GM18505 (cell line): ENCODE measurements around the gene DPYD.

Experiments used
- ATAC-seq: cut with Tn5 transposase; IDR thresholded peaks from one replicate; pipeline ENCODE4 v1.9.1; 2021; ENCODE audit not compliant: unreplicated experiment
- POLR2A ChIP-seq: IDR thresholded peaks from 4 replicates; pipeline ENCODE4 v1.6.1; 2011; ENCODE audit warnings: borderline replicate concordance; ENCODE audit not compliant: insufficient read depth, insufficient read length; ENCODE audit errors: extremely low read depth

The DPYD gene

GRCh38 chr1:97457446-97458089 is 463.3 kb downstream of the DPYD start:
- no peak for TF ChIP-seq POLR2A
- no peak for ATAC-seq

DNA sequence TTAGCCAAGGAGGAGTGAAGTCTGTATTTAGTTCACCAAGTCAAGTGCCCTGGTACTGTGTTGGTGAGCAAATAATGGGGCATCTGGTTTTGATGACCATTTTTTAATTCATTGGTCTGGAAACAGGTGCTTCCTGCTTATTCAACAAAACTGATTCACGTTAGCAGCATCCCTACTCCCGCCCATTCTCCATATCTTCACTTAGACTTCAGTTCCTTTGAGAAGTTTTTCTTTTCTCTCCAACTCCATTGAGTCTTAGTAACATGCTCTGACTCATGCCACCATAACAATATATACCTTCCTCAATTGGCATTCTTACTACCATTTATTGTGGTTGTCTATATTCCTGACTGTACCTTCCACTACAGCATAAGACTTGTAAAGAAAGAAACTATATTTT is 468.9 kb downstream of the DPYD start:
- no peak for ATAC-seq
- no peak for TF ChIP-seq POLR2A

DNA sequence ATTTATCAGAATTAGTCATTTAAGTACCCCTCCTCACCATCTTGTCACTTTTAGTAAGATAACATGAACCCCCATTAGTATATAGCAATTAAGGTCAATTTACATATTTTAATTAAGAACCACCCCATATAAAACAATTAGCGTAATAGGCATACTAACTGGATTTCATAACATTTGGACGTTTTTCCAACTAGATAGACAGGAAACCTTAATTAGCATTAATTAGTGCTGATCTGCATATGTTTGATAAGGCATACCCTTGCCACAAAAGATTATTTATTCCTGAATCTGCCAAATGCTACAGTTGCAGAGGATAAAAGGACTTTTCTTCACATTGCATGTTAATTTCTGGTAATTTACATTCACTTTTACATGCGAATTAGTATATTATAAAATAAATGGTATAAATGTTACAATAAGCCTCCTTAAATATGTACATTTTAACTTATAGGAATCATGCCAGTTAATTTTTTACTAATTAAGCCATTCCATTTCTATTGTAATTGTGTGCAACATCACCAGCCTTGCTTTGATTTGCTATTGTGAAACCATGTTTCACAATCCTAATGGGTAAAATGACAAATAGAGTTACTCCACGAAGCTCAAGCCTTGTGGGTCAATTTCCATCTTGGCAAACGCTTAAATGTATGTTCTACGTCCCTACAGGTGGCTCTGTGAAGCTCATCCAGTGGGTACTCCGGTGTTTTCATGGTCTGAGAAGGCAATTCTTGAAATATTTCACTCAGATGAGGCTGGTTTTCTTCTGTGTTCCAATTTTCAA is 469.6 kb downstream of the DPYD start:
- TF ChIP-seq POLR2A, result no peak

DNA sequence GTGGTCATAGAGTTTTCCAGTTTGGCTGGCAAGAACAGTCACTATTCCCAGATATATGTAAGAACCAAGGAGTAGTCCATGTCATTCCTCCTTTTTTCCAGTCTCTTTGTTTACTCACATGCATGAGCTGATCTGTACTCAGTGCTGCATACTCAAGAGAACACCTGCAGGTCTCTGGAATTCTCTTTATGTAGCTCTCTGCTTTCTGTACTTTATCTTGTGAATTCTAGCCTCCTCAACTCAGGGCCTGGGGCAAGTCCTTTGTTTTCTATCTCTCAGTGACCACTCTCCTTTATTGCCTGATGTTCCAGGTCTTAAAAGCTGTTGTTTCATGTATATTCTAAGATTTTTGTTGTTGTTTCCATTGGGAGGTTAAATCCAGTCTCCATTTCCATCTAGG is 478.9 kb downstream of the DPYD start:
- TF ChIP-seq POLR2A, result no peak
- ATAC-seq, result no peak

More for the DNA sequence above, 469.6 kb downstream of the DPYD start:
- no peak for ATAC-seq

DNA sequence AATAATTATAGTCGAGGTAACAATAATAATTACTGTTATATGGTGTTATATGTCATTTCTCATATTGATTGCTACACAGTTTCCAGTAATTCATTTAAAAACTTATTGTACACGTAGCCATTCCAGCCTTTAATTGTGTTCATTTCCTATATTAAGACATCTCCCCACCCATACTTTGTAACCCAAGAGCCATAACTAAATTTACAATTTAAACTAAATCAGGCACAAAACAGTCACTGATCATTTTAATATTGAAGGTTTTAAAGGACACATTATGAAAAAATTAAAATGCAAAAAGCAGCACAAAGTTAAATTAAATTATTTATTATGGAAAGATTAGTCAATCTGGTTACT is 487.0 kb downstream of the DPYD start:
- ATAC-seq, result no peak
- no peak for TF ChIP-seq POLR2A

GRCh38 chr1:97433094-97433823 is 487.6 kb downstream of the DPYD start:
- ATAC-seq, result no peak
- TF ChIP-seq POLR2A, result no peak

DNA sequence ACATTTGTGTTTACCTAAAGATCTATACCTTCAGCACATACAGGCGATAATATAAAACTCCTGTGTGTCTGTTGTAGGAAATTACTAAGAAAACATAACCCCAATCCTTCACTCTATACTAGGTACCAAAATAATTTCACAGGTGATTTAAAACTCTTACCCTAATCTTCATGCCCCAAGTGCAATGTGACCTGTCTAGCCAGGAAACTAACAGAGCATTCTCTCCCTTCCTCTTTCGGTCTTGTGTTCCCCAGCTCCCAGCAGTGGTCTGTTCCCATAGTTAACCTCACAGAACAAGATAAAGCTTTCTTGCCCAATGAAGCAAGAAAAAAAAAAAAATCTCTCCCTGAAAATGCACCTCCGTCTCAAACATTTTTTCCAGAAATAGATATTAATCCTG is 493.5 kb downstream of the DPYD start:
- no peak for TF ChIP-seq POLR2A

DNA sequence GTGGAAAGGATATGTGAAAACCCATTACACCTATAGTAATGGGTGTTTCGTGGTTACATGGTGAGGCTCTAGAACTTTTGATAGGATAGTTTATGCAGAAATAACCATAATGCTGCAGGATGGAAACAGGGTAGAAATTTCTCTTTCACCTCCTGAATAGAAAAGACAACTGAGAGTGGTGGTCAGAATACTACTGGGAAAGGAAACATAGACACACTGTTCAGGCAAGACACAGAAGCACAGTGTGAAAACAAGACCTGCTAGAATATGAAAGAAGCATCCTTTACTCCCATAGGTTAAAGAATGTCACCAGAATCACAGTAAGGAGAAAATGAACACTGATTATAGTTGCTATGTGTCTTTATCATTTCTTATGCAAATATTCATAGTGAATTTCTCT is 496.6 kb downstream of the DPYD start:
- no peak for ATAC-seq
- TF ChIP-seq POLR2A, result no peak

More for the DNA sequence above, 493.5 kb downstream of the DPYD start:
- no peak for ATAC-seq

DNA sequence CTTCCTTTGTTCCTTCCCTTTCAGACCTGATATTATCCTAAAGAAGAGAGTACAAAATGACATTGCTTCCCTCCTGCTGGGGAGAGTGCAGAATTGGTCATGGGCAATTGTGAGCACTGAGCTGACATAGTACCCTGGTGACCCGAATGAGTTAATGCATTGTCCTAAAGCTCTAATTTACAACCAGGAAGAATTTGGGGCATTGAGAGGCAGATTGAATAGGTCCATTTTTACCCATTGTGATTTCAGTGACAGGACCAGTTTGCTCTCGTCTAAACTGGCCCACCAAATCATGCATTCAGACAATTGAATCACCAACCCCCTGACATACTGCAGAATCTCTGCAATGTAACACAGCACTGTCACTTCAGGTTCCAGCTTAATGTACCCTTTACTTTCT is 497.4 kb downstream of the DPYD start:
- ATAC-seq, result no peak
- TF ChIP-seq POLR2A, result no peak

DNA sequence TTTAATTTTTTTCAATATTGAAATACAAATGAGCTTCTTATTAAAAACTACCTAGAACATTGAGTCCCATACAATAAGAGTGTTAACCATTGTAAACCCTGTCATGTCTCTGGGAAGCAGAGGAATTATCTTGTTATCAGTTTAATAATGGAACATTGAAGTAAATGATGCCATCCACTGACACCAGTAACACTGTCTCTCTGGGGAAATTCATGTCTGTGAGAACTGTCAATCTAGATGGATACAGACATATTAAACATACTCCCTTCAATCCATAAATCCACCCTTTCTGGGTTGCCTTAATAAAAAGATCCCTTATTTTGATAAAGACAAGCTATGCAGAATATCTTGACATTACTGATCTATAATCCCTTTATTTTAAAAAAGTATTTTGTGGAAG is 503.2 kb downstream of the DPYD start:
- ATAC-seq, result no peak

DNA sequence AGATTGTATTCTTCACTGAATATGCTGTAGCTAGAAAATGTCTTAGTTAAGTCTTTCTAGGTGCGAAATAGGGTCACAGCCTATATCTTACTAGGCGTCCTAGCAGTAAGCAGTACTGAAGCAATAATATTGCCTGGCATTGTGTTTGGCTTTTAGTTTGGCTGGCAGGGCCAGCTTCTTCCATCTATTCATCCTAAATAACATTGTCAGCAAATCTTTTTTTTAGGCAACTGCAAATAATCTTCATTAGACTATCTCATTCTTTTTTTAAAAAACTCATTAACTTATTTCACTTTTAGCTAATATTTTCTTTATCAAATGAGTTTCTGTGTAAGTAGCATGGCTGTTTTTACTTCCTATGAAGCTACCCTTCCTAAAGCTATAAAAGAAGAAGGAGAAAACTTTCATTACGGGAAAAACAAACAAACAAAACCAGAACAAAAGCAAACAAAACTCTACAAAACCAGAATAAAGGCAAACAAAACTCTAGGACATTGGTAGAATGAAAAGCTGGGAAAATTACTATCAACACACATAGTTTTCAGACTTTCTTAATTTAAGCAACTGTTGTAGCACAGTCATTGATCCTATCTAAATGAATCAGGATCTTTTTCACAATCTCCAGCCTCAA is 506.0 kb downstream of the DPYD start:
- ATAC-seq, result no peak
- no peak for TF ChIP-seq POLR2A

More for the DNA sequence above, 503.2 kb downstream of the DPYD start:
- no peak for TF ChIP-seq POLR2A

DNA sequence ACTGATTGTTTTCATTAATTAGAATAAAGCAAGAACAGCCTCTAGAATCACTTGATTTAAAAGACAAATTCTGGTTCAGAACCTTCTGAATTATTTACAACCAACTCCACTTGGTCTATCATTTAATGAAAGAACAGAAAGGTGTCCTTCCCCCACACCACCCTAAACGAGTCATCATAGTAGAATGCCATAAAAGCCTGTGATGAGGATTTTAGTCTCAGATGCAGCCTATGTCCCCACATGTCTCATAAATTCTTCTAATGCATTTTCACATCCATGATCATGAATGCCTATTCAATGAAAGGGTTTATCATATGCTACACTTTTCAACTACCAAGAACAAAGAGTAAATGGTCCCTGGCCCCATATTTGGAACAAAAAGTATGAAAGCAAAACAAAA is 508.1 kb downstream of the DPYD start:
- no peak for TF ChIP-seq POLR2A
- ATAC-seq, result no peak

GRCh38 chr1:97412166-97412565 is 508.7 kb downstream of the DPYD start:
- no peak for TF ChIP-seq POLR2A
- no peak for ATAC-seq

DNA sequence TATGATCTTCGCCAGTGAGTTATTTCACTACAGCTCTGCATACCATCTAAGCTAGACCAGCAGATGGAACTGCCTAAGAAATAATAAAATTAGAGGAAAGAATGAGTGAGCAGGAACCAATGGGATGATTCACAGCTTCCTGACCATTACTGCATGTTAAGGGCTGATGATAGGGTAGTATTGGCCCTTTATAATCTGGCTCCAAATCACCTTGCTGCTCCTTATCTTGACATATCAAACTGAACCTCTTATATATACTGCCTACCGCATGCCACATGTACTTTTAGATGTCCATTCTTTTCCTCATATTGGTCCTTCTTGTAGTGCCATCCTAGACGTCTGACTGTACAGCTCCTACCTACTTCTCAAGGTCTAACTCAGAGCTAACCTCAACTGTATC is 524.4 kb downstream of the DPYD start:
- TF ChIP-seq POLR2A, result no peak
- no peak for ATAC-seq

GRCh38 chr1:97392701-97393100 is 528.1 kb downstream of the DPYD start:
- no peak for TF ChIP-seq POLR2A

More at GRCh38 chr1:97392701-97393100, 528.1 kb downstream of the DPYD start:
- no peak for ATAC-seq
